HG03378 (cell line): ENCODE measurements around the gene IHH.

Experiments used
- ATAC-seq: cut with Tn5 transposase; IDR thresholded peaks from one replicate; pipeline ENCODE4 v1.9.1; 2021; ENCODE audit warnings: mild to moderate bottlenecking, moderate library complexity; ENCODE audit not compliant: unreplicated experiment

Gene IHH

GRCh38 chr2:219042157-219042556, 18.6 kb downstream of the IHH start:
- ATAC-seq = no peak

GRCh38 chr2:219041252-219041651, 19.5 kb downstream of the IHH start, which contains the start of gene CFAP65:
TSS of gene CFAP65 (minus strand) at chr2:219041516. CDS start at chr2:219039048, 2,468 bp downstream.
- ATAC-seq = no peak

- ATAC-seq = no peak
These were observed 22.1 kb downstream of the IHH start for GRCh38 chr2:219038600-219038999.

GRCh38 chr2:219037783-219038499, 22.8 kb downstream of the IHH start:
- no peak for ATAC-seq

- ATAC-seq = no peak
These were observed 24.8 kb downstream of the IHH start for GRCh38 chr2:219035942-219036341.

GRCh38 chr2:219034823-219035222, 25.9 kb downstream of the IHH start:
- ATAC-seq = no peak

GRCh38 chr2:219032051-219032745, 28.5 kb downstream of the IHH start:
- no peak for ATAC-seq

- no peak for ATAC-seq
These were observed 29.5 kb downstream of the IHH start for GRCh38 chr2:219031005-219031738.

GRCh38 chr2:219030177-219030940, 30.4 kb downstream of the IHH start:
- no peak for ATAC-seq

- no peak for ATAC-seq
These were observed 30.9 kb downstream of the IHH start for GRCh38 chr2:219029829-219030165.

GRCh38 chr2:219028996-219029828, 31.5 kb downstream of the IHH start:
- ATAC-seq = no peak

- ATAC-seq = no peak
These were observed 32.6 kb downstream of the IHH start for GRCh38 chr2:219028141-219028540.

- ATAC-seq = no peak
These were observed 33.1 kb downstream of the IHH start for GRCh38 chr2:219027511-219028055.

- ATAC-seq = no peak
These were observed 33.8 kb downstream of the IHH start for GRCh38 chr2:219026946-219027345.

- no peak for ATAC-seq
These were observed 34.8 kb downstream of the IHH start for GRCh38 chr2:219025637-219026585.

GRCh38 chr2:219024059-219024458, 36.7 kb downstream of the IHH start:
- ATAC-seq = no peak

- ATAC-seq = no peak
These were observed 37.6 kb downstream of the IHH start for GRCh38 chr2:219023045-219023605.

GRCh38 chr2:219022616-219023015, 38.1 kb downstream of the IHH start:
- ATAC-seq = no peak
